HG03135 (cell line): ENCODE data around the gene TMEM181.
A peak's percentile ranks its signal among the peaks of the same experiment; 100 is the strongest.
"Not testable (repeated sequence)": the region's sequence is repeated elsewhere in the genome, so short reads cannot be mapped to it uniquely, and the experiment has no call there.

ENCODE experiments used
- ATAC-seq: cut with Tn5 transposase; IDR thresholded peaks from one replicate; pipeline ENCODE4 v1.9.1; 2021; ENCODE audit warnings: mild to moderate bottlenecking, moderate library complexity; ENCODE audit not compliant: unreplicated experiment

The TMEM181 gene

GRCh38 chr6:158559895-158560835 lies at the start of gene TMEM181:
Gene TMEM181 (plus strand): TSS chr6:158560091. CDS start chr6:158560225, 134 bp downstream.
- ATAC-seq, result peak; percentile 86

GRCh38 chr6:158512809-158513208 lies 47.1 kb upstream of the TMEM181 start:
- no peak for ATAC-seq

GRCh38 chr6:158514176-158514575 lies 45.7 kb upstream of the TMEM181 start:
- ATAC-seq, result no peak

GRCh38 chr6:158514991-158515390 lies 44.9 kb upstream of the TMEM181 start:
- no peak for ATAC-seq

GRCh38 chr6:158516098-158516497 lies 43.8 kb upstream of the TMEM181 start:
- ATAC-seq, result no peak

- ATAC-seq, result no peak
These were observed 42.9 kb upstream of the TMEM181 start for GRCh38 chr6:158517038-158517437.

GRCh38 chr6:158517581-158517980 lies 42.3 kb upstream of the TMEM181 start:
- peak; percentile 37 for ATAC-seq

GRCh38 chr6:158518191-158519127 lies 41.4 kb upstream of the TMEM181 start:
- ATAC-seq, result peak; percentile 61

- no peak for ATAC-seq
These were observed 40.6 kb upstream of the TMEM181 start for GRCh38 chr6:158519300-158519699.

GRCh38 chr6:158519761-158520160 lies 40.1 kb upstream of the TMEM181 start:
- ATAC-seq, result no peak

GRCh38 chr6:158520975-158521374 lies 38.9 kb upstream of the TMEM181 start:
- not testable (repeated sequence) for ATAC-seq

- no peak for ATAC-seq
These were observed 38.1 kb upstream of the TMEM181 start for GRCh38 chr6:158521759-158522158.

- ATAC-seq, result no peak
These were observed 37.3 kb upstream of the TMEM181 start for GRCh38 chr6:158522616-158523015.

GRCh38 chr6:158524311-158524710 lies 35.6 kb upstream of the TMEM181 start:
- no peak for ATAC-seq

- not testable (repeated sequence) for ATAC-seq
These were observed 32.0 kb upstream of the TMEM181 start for GRCh38 chr6:158527858-158528257.

GRCh38 chr6:158528826-158529225 lies 31.1 kb upstream of the TMEM181 start:
- no peak for ATAC-seq

GRCh38 chr6:158529629-158530028 lies 30.3 kb upstream of the TMEM181 start:
- no peak for ATAC-seq

- ATAC-seq, result no peak
These were observed 28.3 kb upstream of the TMEM181 start for GRCh38 chr6:158531566-158531965.

GRCh38 chr6:158531970-158532369 lies 27.9 kb upstream of the TMEM181 start:
- ATAC-seq, result no peak

GRCh38 chr6:158536084-158536890 lies 23.6 kb upstream of the TMEM181 start:
- peak; percentile 73 for ATAC-seq
